GM19043 (cell line): ENCODE results near the gene SCYL1.
"Not testable (repeated sequence)": the region's sequence is repeated elsewhere in the genome, so short reads cannot be mapped to it uniquely, and the experiment has no call there.

Source experiments
- ATAC-seq: cut with Tn5 transposase; IDR thresholded peaks from one replicate; pipeline ENCODE4 v1.9.1; 2021; ENCODE audit warnings: low read depth; ENCODE audit not compliant: unreplicated experiment

SCYL1 gene

GRCh38 chr11:65504674-65505465 lies 20.0 kb upstream of the SCYL1 start:
- ATAC-seq = no peak

GRCh38 chr11:65505466-65506289 lies 19.2 kb upstream of the SCYL1 start:
- no peak for ATAC-seq

- ATAC-seq = no peak
Measured at GRCh38 chr11:65506290-65506771, 18.6 kb upstream of the SCYL1 start.

GRCh38 chr11:65506772-65507505 lies 17.9 kb upstream of the SCYL1 start:
- ATAC-seq = no peak

GRCh38 chr11:65512311-65512710 lies 12.6 kb upstream of the SCYL1 start:
- not testable (repeated sequence) for ATAC-seq

- ATAC-seq = no peak
Measured at GRCh38 chr11:65516135-65516968, 8.5 kb upstream of the SCYL1 start.

GRCh38 chr11:65518941-65519549 lies 5.8 kb upstream of the SCYL1 start:
- not testable (repeated sequence) for ATAC-seq

GRCh38 chr11:65521777-65522521 lies 2.9 kb upstream of the SCYL1 start:
- not testable (repeated sequence) for ATAC-seq

GRCh38 chr11:65522718-65523630 lies 1.9 kb upstream of the SCYL1 start:
- not testable (repeated sequence) for ATAC-seq

GRCh38 chr11:65523631-65523968 lies 1.3 kb upstream of the SCYL1 start:
- not testable (repeated sequence) for ATAC-seq

GRCh38 chr11:65524014-65524740 lies 706 bp upstream of the SCYL1 start:
- ATAC-seq = no peak

- no peak for ATAC-seq
Measured at GRCh38 chr11:65525546-65526480, 930 bp downstream of the SCYL1 start.

GRCh38 chr11:65526744-65527143 lies 1.9 kb downstream of the SCYL1 start:
- ATAC-seq = no peak

GRCh38 chr11:65528819-65529350 lies 4.0 kb downstream of the SCYL1 start:
- ATAC-seq = no peak

GRCh38 chr11:65529475-65530156 lies 4.7 kb downstream of the SCYL1 start:
- no peak for ATAC-seq

GRCh38 chr11:65530157-65530496 lies 5.2 kb downstream of the SCYL1 start:
- ATAC-seq = no peak
